ENCODE results near the gene NEK1. TPM values are rescaled to one million over a fixed set of nuclear protein-coding genes. Genes with fewer than 3 reads are reported as not detected.

NEK1 gene
- total RNA-seq, 1 experiment from 2014 or later, result 12.3 TPM

- no peaks in the 10 kb centered on the region for H3K4me1 ChIP-seq (ENCODE audit: insufficient read depth, low read length)
- no peak overlapping the region for H2BK120ac ChIP-seq (ENCODE audit: low read depth, low read length, poor library complexity, severe bottlenecking)
- H2BK5ac ChIP-seq (ENCODE audit: insufficient read length, low read length), result no peak overlapping the region
- no peak for TF ChIP-seq CTCF (conservative IDR thresholded peaks at IDR 0.05)
- H3K4me2 ChIP-seq (ENCODE audit: insufficient read depth, insufficient read length, low read length), result no peak overlapping the region
- Mint-ChIP-seq H3K27ac (no peak overlapping the region), H3K27me3 (ENCODE audit: low read depth) (no peaks in the 10 kb centered on the region), H3K36me3 (ENCODE audit: insufficient read depth in 1 of 3, low read depth in 3 of 3) (peaks cover 0 to 11% (median 0%) of the 10 kb centered on the region in 3 experiments; a peak in 3 of 7 replicates), H3K4me3 (no peak overlapping the region), H3K9me3 (peaks cover 5 to 10% of the 10 kb centered on the region in 2 experiments; a peak in 4 of 5 replicates), H3K4me1 (no peaks in the 10 kb centered on the region)
- no peak overlapping the region for H3K56ac ChIP-seq (ENCODE audit: insufficient read length, low read depth, low read length)
- no peak overlapping the region for H2BK15ac ChIP-seq (ENCODE audit: low read depth, low read length)
- H4K8ac ChIP-seq (replicated peaks; ENCODE audit: insufficient read length, low read depth, low read length), result no peak overlapping the region
- no peak overlapping the region for H3K4ac ChIP-seq (ENCODE audit: low read depth, low read length)
- no peak overlapping the region for H2AFZ ChIP-seq (ENCODE audit: low read length)
- no peak overlapping the region for H2BK20ac ChIP-seq (ENCODE audit: low read depth, low read length, poor library complexity, severe bottlenecking)
- no peaks in the 10 kb centered on the region for H3K9me3 ChIP-seq (ENCODE audit: control insufficient read depth, low read depth, low read length)
- H3K18ac ChIP-seq (ENCODE audit: insufficient read length, low read depth, low read length), result no peak overlapping the region
- H3K14ac ChIP-seq (ENCODE audit: insufficient read depth, low read length), result no peak overlapping the region
- no peaks in the 10 kb centered on the region for H3K27me3 ChIP-seq (ENCODE audit: insufficient read depth, low read length)
- no peak overlapping the region for H3K27ac ChIP-seq (ENCODE audit: insufficient read length, low read depth, low read length)
- H3K23ac ChIP-seq (ENCODE audit: insufficient read length, low read depth, low read length), result no peak overlapping the region
- no peaks in the 10 kb centered on the region for H4K20me1 ChIP-seq (ENCODE audit: control insufficient read depth, insufficient read depth, insufficient read length)
- no peak overlapping the region for H3K9ac ChIP-seq (ENCODE audit: extremely low read depth, insufficient read length, low read length)
- no peak overlapping the region for H4K5ac ChIP-seq (ENCODE audit: insufficient read length, low read depth, low read length)
- no peak overlapping the region for H4K91ac ChIP-seq (ENCODE audit: insufficient read length, low read depth, low read length)
- H3K79me2 ChIP-seq (ENCODE audit: insufficient read depth, low read length), result no peaks in the 10 kb centered on the region
- no peak overlapping the region for H2AK5ac ChIP-seq (ENCODE audit: insufficient read length, low read length)
- no peaks in the 10 kb centered on the region for H3K79me1 ChIP-seq (ENCODE audit: insufficient read depth, low read depth, low read length, poor library complexity, severe bottlenecking)
- H3T11ph ChIP-seq (ENCODE audit: low read length), result no peak overlapping the region
- no peaks in the 10 kb centered on the region for H3K23me2 ChIP-seq (ENCODE audit: insufficient read length, low read depth, low read length, poor library complexity, severe bottlenecking)
- H2BK12ac ChIP-seq (ENCODE audit: insufficient read length, low read depth, low read length), result no peak overlapping the region
- no peak for DNase-seq
These were observed 244.6 kb downstream of the NEK1 start for GRCh38 chr4:169367826-169368225.

All from H9 (cell line).